Trophoblast cell (in vitro differentiated cells and primary cell): ENCODE measurements around the gene CKS1B.

Experiments used
- DNase-seq, 2 donors: peaks; one replicate each; pipeline ENCODE4 v3.0.0-alpha.2; 2016
- H2AFZ ChIP-seq: 2 replicates; pipeline ENCODE4 v1.6.1; 2013; ENCODE audit warnings: low read length, moderate library complexity, mild to moderate bottlenecking; ENCODE audit not compliant: insufficient read depth, poor library complexity
- H2AK5ac ChIP-seq: 2 replicates; pipeline ENCODE4 v1.6.1; 2013; ENCODE audit warnings: mild to moderate bottlenecking, low read length
- H2BK120ac ChIP-seq: 2 replicates; pipeline ENCODE4 v1.6.1; 2013; ENCODE audit warnings: low read length, mild to moderate bottlenecking, moderate library complexity; ENCODE audit not compliant: insufficient read depth, poor library complexity
- H2BK12ac ChIP-seq: 2 replicates; pipeline ENCODE4 v1.6.1; 2013; ENCODE audit warnings: mild to moderate bottlenecking, low read length, moderate library complexity
- H2BK5ac ChIP-seq: 2 replicates; pipeline ENCODE4 v1.6.1; 2013; ENCODE audit warnings: low read length, low read depth, moderate library complexity, mild to moderate bottlenecking; ENCODE audit not compliant: poor library complexity
- H3K14ac ChIP-seq: 2 replicates; pipeline ENCODE4 v1.6.1; 2013; ENCODE audit warnings: mild to moderate bottlenecking, low read length
- H3K18ac ChIP-seq: 2 replicates; pipeline ENCODE4 v1.6.1; 2013; ENCODE audit warnings: mild to moderate bottlenecking, low read length
- H3K23ac ChIP-seq: 2 replicates; pipeline ENCODE4 v1.6.1; 2013; ENCODE audit warnings: low read length
- H3K27ac ChIP-seq: 2 replicates; pipeline ENCODE4 v1.5.1; 2013; ENCODE audit warnings: low read depth, mild to moderate bottlenecking, inconsistent platforms, low read length, moderate library complexity
- H3K27me3 ChIP-seq: 2 replicates; pipeline ENCODE4 v1.6.1; 2013; ENCODE audit warnings: inconsistent platforms, mild to moderate bottlenecking, low read length, moderate library complexity; ENCODE audit not compliant: insufficient read depth
- H3K36me3 ChIP-seq, 2 experiments: 1 replicate in 1 of 2; 2 replicates in 1 of 2; pipeline ENCODE4 v1.6.1; 2013; ENCODE audit warnings: low read length in 2 of 2, mild to moderate bottlenecking in 2 of 2, moderate library complexity in 1 of 2; ENCODE audit not compliant: insufficient read depth in 2 of 2, control insufficient read depth in 1 of 2
- H3K4ac ChIP-seq: 2 replicates; pipeline ENCODE4 v1.6.1; 2013; ENCODE audit warnings: low read depth, mild to moderate bottlenecking, low read length, moderate library complexity
- H3K4me1 ChIP-seq, 2 experiments: 1 replicate in 1 of 2; 2 replicates in 1 of 2; pipeline ENCODE4 v1.6.1; 2013; ENCODE audit warnings: low read length in 2 of 2, mild to moderate bottlenecking in 2 of 2, moderate library complexity in 1 of 2; ENCODE audit not compliant: insufficient read depth in 2 of 2, control insufficient read depth in 1 of 2
- H3K4me2 ChIP-seq: 2 replicates; pipeline ENCODE4 v1.6.1; 2013; ENCODE audit warnings: inconsistent platforms, mild to moderate bottlenecking, low read length, moderate library complexity
- H3K4me3 ChIP-seq: 2 replicates; pipeline ENCODE4 v1.5.1; 2013; ENCODE audit warnings: mild to moderate bottlenecking, low read depth, low read length, inconsistent platforms
- H3K79me1 ChIP-seq: one replicate; pipeline ENCODE4 v1.6.1; 2013; ENCODE audit warnings: low read length
- H3K79me2 ChIP-seq: 2 replicates; pipeline ENCODE4 v1.6.1; 2013; ENCODE audit warnings: low read length, mild to moderate bottlenecking; ENCODE audit not compliant: control insufficient read depth, insufficient read depth, poor library complexity
- H3K9ac ChIP-seq: 2 replicates; pipeline ENCODE4 v1.6.1; 2013; ENCODE audit warnings: mild to moderate bottlenecking, low read length
- H3K9me3 ChIP-seq: 2 replicates; pipeline ENCODE4 v1.6.1; 2013; ENCODE audit warnings: low read depth, mild to moderate bottlenecking, control low read depth, inconsistent platforms, low read length; ENCODE audit not compliant: insufficient read depth
- H4K12ac ChIP-seq: 2 replicates; pipeline ENCODE4 v1.6.1; 2013; ENCODE audit warnings: low read depth, mild to moderate bottlenecking, low read length, moderate library complexity
- H4K8ac ChIP-seq: 2 replicates; pipeline ENCODE4 v1.6.1; 2013; ENCODE audit warnings: low read depth, mild to moderate bottlenecking, low read length, moderate library complexity
- H4K91ac ChIP-seq: one replicate; pipeline ENCODE4 v1.6.1; 2013; ENCODE audit warnings: low read depth, mild to moderate bottlenecking, low read length, moderate library complexity
- WGBS: extraction: QIAGEN DNeasy Blood & Tissue Kit; methylation state at CpG from one replicate; pipeline ENCODE4 v1.1.7; 2013; ENCODE audit warnings: missing lambda C conversion rate; ENCODE audit not compliant: insufficient read length, insufficient coverage; ENCODE audit errors: extremely low coverage; 5-methylcytosine and 5-hydroxymethylcytosine counted together

The CKS1B gene

GRCh38 chr1:154937085-154937987, 37.1 kb upstream of the CKS1B start:
- Histone ChIP-seq H3K4me2 (peak overlapping the region; percentile 77), H3K14ac (peak overlapping the region; percentile 63), H3K4me1 (peaks cover 19 to 21% of the 10 kb centered on the region in 2 experiments), H2BK5ac (peak overlapping the region; percentile 83), H3K9me3 (peaks cover 2% of the 10 kb centered on the region), H3K23ac (no peak overlapping the region), H4K12ac (peak overlapping the region; percentile 41), H4K91ac (peak overlapping the region; percentile 80), H2BK120ac (peak overlapping the region; percentile 82), H3K18ac (peak overlapping the region; percentile 67), H2AFZ (peak overlapping the region; percentile 81), H3K9ac (peak overlapping the region; percentile 79), H3K79me1 (peaks cover 14% of the 10 kb centered on the region), H3K36me3 (no peaks in the 10 kb centered on the region), H3K27me3 (no peaks in the 10 kb centered on the region), H3K27ac (peak overlapping the region; percentile 91), H3K4ac (no peak overlapping the region), H2BK12ac (peak overlapping the region; percentile 46), H2AK5ac (no peak overlapping the region), H3K79me2 (peaks cover 4% of the 10 kb centered on the region), H4K8ac (peak overlapping the region; percentile 87), H3K4me3 (peak overlapping the region; percentile 73)
- DNase-seq: peak; percentile 87 to 93
- WGBS: no CpG with 5 or more reads among the region's 36 CpGs

GRCh38 chr1:154937988-154938386, 36.5 kb upstream of the CKS1B start:
- H3K27me3 ChIP-seq: no peaks in the 10 kb centered on the region
- no peak overlapping the region for H4K91ac ChIP-seq
- H3K4me1 ChIP-seq: peaks cover 19 to 21% of the 10 kb centered on the region in 2 experiments
- H3K4me3 ChIP-seq: no peak overlapping the region
- peak overlapping the region; percentile 42 for H2BK5ac ChIP-seq
- H3K36me3 ChIP-seq: no peaks in the 10 kb centered on the region
- H3K23ac ChIP-seq: no peak overlapping the region
- no peak overlapping the region for H3K14ac ChIP-seq
- H3K9ac ChIP-seq: no peak overlapping the region
- H3K79me2 ChIP-seq: peaks cover 4% of the 10 kb centered on the region
- H4K8ac ChIP-seq: peak overlapping the region; percentile 12
- peaks cover 2% of the 10 kb centered on the region for H3K9me3 ChIP-seq
- H3K4me2 ChIP-seq: peak overlapping the region; percentile 77
- H3K4ac ChIP-seq: no peak overlapping the region
- peak overlapping the region; percentile 28 for H2BK12ac ChIP-seq
- no peak for DNase-seq
- H3K18ac ChIP-seq: no peak overlapping the region
- H2AK5ac ChIP-seq: no peak overlapping the region
- H2AFZ ChIP-seq: no peak overlapping the region
- peak overlapping the region; percentile 91 for H3K27ac ChIP-seq
- peak overlapping the region; percentile 23 for H2BK120ac ChIP-seq
- peaks cover 14% of the 10 kb centered on the region for H3K79me1 ChIP-seq
- H4K12ac ChIP-seq: no peak overlapping the region
- WGBS: no CpG with 5 or more reads among the region's 8 CpGs

DNA sequence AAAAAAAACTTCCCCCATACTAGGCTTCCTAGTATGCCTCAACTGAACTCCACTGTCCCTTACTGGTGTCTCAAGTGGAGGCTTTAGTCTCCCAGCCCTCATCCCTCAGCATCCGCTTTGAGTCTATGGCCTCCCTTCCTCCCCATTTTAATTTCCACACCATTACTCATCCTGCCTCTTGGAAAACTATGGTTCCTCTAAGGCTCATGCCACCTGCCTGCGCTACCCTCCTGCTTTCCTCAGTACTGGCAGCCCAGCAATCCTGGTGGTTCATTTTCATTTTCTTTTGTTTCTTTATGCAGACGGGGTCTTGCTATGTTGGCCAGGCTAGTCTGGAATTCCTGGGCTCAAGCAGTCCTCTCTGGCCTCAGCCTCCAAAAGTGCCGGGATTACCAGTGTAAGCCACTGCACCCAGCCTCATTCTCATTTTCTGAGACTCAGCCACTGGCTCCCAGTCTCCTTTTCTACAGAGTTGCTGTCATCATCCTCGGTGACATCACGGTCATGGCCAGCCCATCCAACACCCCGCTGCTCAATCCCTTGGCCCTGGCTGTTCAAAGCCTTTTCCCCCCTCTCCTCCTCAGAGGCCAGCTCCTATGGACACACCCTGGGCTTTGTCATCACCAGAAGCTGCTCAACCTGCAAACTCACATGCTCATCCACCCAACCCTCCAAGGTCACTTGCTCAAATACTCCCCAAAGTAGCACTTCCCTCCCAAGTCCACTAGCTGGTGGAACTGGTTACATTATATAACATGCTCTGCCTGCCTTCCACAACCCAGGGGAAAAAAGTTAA, 35.7 kb upstream of the CKS1B start:
- WGBS: no CpG with 5 or more reads among the region's 7 CpGs
- Histone ChIP-seq H3K14ac (peak overlapping the region; percentile 17), H3K4me2 (no peak overlapping the region)

DNA sequence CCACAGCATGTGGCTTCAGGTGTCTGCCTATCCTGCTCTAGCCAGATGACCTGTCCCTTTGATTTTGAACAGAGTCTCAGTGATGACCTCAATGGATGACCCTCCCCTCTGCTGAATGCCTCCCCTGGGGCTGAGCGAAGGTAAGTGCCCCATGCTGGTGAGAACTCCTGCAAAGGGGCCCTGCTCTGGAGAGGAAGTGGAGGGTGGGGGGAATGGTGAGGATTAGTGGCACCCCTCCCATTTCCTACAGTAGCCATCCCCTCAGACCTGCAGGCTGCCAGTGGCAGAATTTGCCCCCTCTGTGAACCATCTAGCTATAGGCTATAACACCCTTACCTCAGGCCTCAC, 34.3 kb upstream of the CKS1B start:
- no peak overlapping the region for H4K12ac ChIP-seq
- H4K8ac ChIP-seq: no peak overlapping the region
- no peak overlapping the region for H2AFZ ChIP-seq
- H3K79me1 ChIP-seq: peaks cover 14% of the 10 kb centered on the region
- H2BK5ac ChIP-seq: no peak overlapping the region
- no peak overlapping the region for H3K14ac ChIP-seq
- H2AK5ac ChIP-seq: no peak overlapping the region
- no peak overlapping the region for H3K23ac ChIP-seq
- peaks cover 2% of the 10 kb centered on the region for H3K9me3 ChIP-seq
- H2BK12ac ChIP-seq: no peak overlapping the region
- H3K27me3 ChIP-seq: no peaks in the 10 kb centered on the region
- WGBS: no CpG with 5 or more reads among the region's 1 CpG
- H3K4me2 ChIP-seq: no peak overlapping the region
- no peak for DNase-seq
- H3K9ac ChIP-seq: no peak overlapping the region
- no peak overlapping the region for H3K4ac ChIP-seq
- H2BK120ac ChIP-seq: no peak overlapping the region
- no peak overlapping the region for H3K27ac ChIP-seq
- H3K79me2 ChIP-seq: peaks cover 4% of the 10 kb centered on the region
- H4K91ac ChIP-seq: no peak overlapping the region
- H3K4me1 ChIP-seq: peaks cover 19 to 21% of the 10 kb centered on the region in 2 experiments
- peaks cover 6% of the 10 kb centered on the region in 2 experiments for H3K36me3 ChIP-seq
- no peak overlapping the region for H3K18ac ChIP-seq
- H3K4me3 ChIP-seq: no peak overlapping the region

More for the DNA sequence above, 35.7 kb upstream of the CKS1B start:
- Histone ChIP-seq H4K91ac (no peak overlapping the region), H2BK120ac (no peak overlapping the region), H2BK12ac (peak overlapping the region; percentile 5), H3K36me3 (no peaks in the 10 kb centered on the region), H2AK5ac (peak overlapping the region; percentile 3), H4K8ac (no peak overlapping the region), H3K4ac (no peak overlapping the region), H3K23ac (no peak overlapping the region), H3K9me3 (peaks cover 2% of the 10 kb centered on the region), H3K79me2 (peaks cover 4% of the 10 kb centered on the region), H3K27me3 (no peaks in the 10 kb centered on the region), H3K27ac (no peak overlapping the region), H2AFZ (no peak overlapping the region), H3K9ac (no peak overlapping the region), H2BK5ac (no peak overlapping the region), H4K12ac (no peak overlapping the region), H3K79me1 (peaks cover 14% of the 10 kb centered on the region), H3K4me1 (peaks cover 19 to 21% of the 10 kb centered on the region in 2 experiments), H3K4me3 (no peak overlapping the region), H3K18ac (no peak overlapping the region)
- no peak for DNase-seq
